Dermis blood vessel endothelial cell (primary cell): ENCODE data around the gene CD3E. TPM values are rescaled to one million over a fixed set of nuclear protein-coding genes. Genes with fewer than 3 reads are reported as not detected.

ENCODE experiments used
- DNase-seq: peaks from one replicate; pipeline ENCODE4 v3.0.0; 2010
- total RNA-seq: library from RNA; depleted of rRNA; stranded (reverse); fragments of >200 nt; gene quantifications from 2 replicates; pipeline ENCODE4 v1.2.3, GENCODE V29; 2014

The CD3E gene
- total RNA-seq, 1 donor from 2014 or later, result not detected

- DNase-seq, result no peak
Observed at GRCh38 chr11:118328745-118329144, 24.2 kb downstream of the CD3E start.

DNA sequence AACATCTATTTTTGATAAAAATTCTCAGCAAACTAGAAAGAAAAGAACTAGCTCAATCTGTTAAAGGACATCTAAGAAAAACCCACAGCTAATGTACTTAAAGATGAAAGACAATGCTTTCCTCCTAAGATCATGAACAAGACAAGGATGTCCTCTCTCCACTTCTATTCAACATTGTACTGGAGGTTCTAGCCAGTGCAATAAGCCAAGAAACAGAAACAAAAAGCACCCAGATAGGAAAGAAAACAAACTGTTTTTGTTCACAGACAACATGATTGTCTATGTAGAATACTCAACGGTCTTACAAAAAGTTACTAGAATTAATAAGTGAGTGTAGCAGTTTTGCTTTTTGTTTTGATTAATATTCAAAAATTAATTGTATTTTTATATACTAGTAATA, 30.2 kb downstream of the CD3E start:
- no peak for DNase-seq

DNA sequence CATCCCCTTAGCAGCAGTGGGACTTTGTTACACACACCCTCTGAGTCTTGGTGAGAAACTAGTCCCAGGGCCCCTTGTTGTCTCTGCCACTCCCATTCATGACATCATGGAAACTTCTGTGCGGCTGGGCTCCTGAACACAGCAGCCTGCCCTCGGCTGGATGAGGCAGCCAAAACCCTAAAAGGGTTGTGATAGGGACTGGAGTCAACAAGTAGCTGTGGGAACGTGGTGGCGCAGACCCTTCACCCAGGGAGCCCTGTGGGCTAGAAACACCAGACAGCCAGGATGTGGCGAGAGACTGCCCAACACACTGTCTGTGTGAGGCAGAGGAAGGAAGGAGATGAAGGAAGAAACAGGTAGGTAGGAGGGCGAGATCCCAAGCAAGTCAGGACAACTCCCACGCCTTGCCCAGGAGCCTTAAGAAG, 34.1 kb downstream of the CD3E start:
- DNase-seq, result peak; percentile 9

DNA sequence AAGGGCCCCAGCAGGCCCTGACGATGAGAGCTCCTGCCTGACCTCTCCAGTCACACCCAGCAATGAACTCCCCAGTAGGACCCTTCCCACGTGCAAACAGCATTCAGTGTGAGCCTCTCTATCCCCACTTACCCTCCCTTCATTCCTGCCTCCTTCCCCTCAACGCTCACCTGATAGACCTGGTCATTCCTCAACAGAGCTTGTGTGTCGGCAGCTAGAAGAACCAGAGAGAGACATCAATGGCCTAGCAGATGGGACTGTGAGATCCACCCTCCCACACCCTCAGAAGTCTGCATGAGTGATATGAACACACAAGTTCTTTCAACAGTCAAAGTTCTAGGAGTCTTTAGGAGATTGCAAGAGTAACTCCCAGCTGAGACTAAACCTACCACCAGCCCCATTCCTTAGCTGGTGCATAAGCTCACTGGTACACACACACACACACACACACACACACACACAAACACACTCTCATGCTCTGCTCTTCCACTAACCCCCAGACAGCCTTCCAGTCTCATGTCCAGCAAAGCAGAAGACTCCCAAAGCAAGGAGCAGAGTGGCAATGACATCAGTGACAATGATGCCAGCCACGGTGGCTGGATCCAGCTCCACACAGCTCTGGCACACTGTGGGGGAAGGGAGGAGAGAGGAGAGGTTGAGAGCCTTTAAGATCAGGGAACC, 34.9 kb downstream of the CD3E start:
- DNase-seq, result no peak

DNA sequence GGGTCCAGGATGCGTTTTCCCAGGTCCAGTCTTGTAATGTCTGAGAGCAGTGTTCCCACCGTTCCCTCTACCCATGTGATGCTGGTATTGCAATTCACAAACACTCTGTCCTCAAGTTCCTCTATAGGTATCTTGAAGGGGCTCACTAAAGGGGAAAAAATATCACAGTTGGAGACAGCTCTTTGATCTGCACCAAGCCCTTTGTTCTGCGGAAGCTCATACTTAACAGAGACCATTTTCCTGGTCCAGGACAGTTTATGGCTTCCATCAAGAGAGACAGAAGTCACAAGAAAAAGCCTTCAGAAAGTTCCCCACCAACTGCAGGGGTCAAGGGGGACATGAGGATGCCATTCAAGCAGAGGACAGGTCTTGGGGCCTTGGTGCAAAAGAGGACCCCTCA, 35.9 kb downstream of the CD3E start:
- no peak for DNase-seq

DNA sequence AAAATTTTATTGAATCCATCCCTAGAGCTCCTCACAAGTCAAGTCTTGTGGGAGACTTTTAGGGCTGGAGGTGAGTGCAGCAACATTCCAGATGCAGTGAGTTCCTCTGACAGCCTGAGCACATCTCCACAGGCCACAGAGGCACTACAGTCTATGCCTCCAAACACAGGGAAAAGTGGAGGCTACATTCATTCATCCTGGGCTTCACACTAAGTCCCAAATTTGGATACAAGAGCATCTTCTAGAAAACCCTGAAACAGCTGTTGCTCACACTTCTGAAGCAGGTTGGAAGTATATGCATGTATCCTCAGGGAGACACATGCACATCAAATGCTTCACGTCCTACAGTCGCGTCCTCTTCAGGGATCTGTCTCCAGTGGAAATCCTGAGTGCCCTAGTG, 36.7 kb downstream of the CD3E start:
- no peak for DNase-seq

DNA sequence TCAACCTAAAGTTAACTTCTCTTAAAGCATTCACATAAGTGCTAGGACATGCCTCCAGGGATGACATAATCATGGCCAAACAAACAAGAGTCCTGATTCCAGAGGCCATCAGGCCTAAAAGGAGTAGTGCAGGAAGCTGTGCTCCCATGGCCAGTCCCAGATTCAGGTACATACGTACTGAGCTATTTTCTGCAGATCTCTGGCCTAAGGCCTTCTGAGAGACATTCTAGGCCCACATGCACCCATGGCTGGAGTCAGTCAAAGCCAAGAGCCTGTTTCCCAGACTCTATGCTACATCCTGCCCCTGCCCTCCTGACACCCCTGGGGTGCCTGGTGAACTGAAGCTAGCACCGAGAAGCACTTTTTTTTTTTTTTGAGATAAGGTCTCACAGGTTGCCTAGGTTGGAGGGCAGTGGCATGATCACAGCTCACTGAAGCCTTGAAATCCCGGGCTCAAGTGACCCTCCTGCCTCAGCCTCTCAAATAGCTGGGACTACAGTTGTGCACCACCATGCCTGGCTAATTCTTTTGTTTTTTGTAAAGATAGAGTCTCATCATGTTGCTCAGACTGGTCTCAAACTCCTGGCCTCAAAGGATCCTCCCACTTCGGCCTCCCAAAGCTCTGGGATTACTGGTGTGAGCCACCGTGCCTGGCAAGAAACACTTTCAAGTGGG, 37.4 kb downstream of the CD3E start:
- DNase-seq, result no peak

GRCh38 chr11:118342503-118343161, 38.1 kb downstream of the CD3E start, which contains the start of gene CD3D:
Gene CD3D (minus strand): TSS chr11:118342705. CDS start chr11:118342607, 98 bp downstream.
- no peak for DNase-seq

GRCh38 chr11:118343248-118343647, 38.7 kb downstream of the CD3E start:
- DNase-seq, result no peak

DNA sequence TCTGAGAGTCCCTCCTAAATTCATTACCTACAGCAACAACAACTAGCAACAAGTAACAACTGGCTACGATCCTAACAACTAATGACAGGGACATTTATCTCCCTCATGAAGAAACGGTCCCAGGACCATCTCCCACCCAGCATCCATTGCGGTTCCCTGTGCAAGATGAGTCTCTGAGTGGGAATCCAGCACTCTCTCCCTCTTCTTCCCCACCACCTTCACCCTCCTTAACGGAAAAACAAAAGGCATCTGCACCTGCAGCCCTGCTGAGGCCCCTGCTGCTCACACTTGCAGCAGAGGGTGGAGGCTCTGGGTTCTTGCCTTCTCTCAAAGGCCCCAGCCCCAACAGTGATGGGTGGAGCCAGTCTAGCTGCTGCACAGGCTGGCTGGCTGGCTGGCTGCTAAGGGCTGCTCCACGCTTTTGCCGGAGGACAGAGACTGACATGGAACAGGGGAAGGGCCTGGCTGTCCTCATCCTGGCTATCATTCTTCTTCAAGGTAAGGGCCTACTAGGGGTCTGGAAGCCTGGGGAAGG, 39.5 kb downstream of the CD3E start, which contains the start of gene CD3G:
TSS of gene CD3G (plus strand) at position 364 of the 535 bp plus-strand sequence. CDS start at position 444, 80 bp downstream.
- no peak for DNase-seq

GRCh38 chr11:118349475-118349874, 44.9 kb downstream of the CD3E start:
- DNase-seq, result no peak

DNA sequence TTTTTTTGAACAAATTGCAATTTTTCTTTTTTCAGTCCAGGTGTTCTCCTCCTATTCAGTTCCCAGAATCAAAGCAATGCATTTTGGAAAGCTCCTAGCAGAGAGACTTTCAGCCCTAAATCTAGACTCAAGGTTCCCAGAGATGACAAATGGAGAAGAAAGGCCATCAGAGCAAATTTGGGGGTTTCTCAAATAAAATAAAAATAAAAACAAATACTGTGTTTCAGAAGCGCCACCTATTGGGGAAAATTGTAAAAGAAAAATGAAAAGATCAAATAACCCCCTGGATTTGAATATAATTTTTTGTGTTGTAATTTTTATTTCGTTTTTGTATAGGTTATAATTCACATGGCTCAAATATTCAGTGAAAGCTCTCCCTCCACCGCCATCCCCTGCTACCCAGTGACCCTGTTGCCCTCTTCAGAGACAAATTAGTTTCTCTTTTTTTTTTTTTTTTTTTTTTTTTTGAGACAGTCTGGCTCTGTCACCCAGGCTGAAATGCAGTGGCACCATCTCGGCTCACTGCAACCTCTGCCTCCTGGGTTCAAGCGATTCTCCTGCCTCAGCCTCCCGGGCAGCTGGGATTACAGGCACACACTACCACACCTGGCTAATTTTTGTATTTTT, 48.7 kb downstream of the CD3E start:
- DNase-seq, result peak; percentile 48

DNA sequence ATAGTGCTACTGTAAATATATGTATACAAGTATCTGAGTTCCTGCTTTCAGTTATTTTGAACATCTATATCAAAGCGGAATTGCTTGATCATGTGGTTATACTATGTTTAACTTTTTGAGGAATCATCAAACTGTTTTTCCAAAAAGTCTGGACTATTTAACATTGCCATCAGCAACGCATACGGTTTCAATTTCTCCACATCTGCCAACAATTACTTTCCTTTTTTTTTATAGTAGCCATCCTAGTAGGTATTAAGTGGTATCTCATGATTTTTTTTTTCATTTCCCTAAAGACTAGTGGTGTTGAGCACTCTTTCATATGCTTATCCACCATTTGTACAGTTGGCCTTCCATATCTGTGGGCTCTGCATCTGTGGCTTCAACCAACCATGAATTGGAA, 53.5 kb downstream of the CD3E start:
- DNase-seq, result no peak

- peak; percentile 96 for DNase-seq
Observed at GRCh38 chr11:118359295-118359958, 54.9 kb downstream of the CD3E start, which contains the start of gene UBE4A. Gene UBE4A (plus strand): TSS chr11:118359600. CDS start chr11:118365081, 5,481 bp downstream.

GRCh38 chr11:118364956-118365615, 60.6 kb downstream of the CD3E start:
- DNase-seq, result no peak

Other genes starting within 250 kb of the CD3E start
- gene TMPRSS4, start 227.7 kb upstream of the CD3E start, total RNA-seq, result not detected in 2 replicates
- gene SMIM35, start 217.8 kb upstream of the CD3E start, total RNA-seq, result not detected in 2 replicates
- gene SCN4B, start 151.9 kb upstream of the CD3E start, total RNA-seq, result 0.09 TPM in 1 of 2 replicates, not detected in the other
- gene SCN2B, start 128.1 kb upstream of the CD3E start, total RNA-seq, result under 0.01 TPM in 1 of 2 replicates, not detected in the other
- under 0.01 TPM in 1 of 2 replicates, not detected in the other for gene JAML, start 79.7 kb upstream of the CD3E start, total RNA-seq
- gene MPZL3, start 52.4 kb upstream of the CD3E start, total RNA-seq, result 7.3 and 8.7 TPM in 2 replicates
- gene MPZL2, start 40.4 kb upstream of the CD3E start, total RNA-seq, result 73.5 and 98.5 TPM in 2 replicates
- not detected in 2 replicates for gene CD3D, start 38.0 kb downstream of the CD3E start, total RNA-seq
- not detected in 2 replicates for gene CD3G, start 39.6 kb downstream of the CD3E start, total RNA-seq
- 32.5 and 43.3 TPM in 2 replicates for gene UBE4A, start 54.9 kb downstream of the CD3E start, total RNA-seq
- 46.4 and 58.9 TPM in 2 replicates for gene ATP5MG, start 96.9 kb downstream of the CD3E start, total RNA-seq
- 34.4 and 49.6 TPM in 2 replicates for gene KMT2A, start 131.8 kb downstream of the CD3E start, total RNA-seq
- gene TTC36, start 222.7 kb downstream of the CD3E start, total RNA-seq, result 2.5 and 3.2 TPM in 2 replicates
- 29.6 and 36.1 TPM in 2 replicates for gene TMEM25, start 226.5 kb downstream of the CD3E start, total RNA-seq